HG03280 (cell line): ENCODE measurements around the gene ARID2.
A peak's percentile ranks its signal among the peaks of the same experiment; 100 is the strongest.

Experiments used
- ATAC-seq: cut with Tn5 transposase; IDR thresholded peaks from one replicate; pipeline ENCODE4 v1.9.1; 2021; ENCODE audit warnings: mild to moderate bottlenecking, moderate library complexity; ENCODE audit not compliant: unreplicated experiment

ARID2 gene, protein sequence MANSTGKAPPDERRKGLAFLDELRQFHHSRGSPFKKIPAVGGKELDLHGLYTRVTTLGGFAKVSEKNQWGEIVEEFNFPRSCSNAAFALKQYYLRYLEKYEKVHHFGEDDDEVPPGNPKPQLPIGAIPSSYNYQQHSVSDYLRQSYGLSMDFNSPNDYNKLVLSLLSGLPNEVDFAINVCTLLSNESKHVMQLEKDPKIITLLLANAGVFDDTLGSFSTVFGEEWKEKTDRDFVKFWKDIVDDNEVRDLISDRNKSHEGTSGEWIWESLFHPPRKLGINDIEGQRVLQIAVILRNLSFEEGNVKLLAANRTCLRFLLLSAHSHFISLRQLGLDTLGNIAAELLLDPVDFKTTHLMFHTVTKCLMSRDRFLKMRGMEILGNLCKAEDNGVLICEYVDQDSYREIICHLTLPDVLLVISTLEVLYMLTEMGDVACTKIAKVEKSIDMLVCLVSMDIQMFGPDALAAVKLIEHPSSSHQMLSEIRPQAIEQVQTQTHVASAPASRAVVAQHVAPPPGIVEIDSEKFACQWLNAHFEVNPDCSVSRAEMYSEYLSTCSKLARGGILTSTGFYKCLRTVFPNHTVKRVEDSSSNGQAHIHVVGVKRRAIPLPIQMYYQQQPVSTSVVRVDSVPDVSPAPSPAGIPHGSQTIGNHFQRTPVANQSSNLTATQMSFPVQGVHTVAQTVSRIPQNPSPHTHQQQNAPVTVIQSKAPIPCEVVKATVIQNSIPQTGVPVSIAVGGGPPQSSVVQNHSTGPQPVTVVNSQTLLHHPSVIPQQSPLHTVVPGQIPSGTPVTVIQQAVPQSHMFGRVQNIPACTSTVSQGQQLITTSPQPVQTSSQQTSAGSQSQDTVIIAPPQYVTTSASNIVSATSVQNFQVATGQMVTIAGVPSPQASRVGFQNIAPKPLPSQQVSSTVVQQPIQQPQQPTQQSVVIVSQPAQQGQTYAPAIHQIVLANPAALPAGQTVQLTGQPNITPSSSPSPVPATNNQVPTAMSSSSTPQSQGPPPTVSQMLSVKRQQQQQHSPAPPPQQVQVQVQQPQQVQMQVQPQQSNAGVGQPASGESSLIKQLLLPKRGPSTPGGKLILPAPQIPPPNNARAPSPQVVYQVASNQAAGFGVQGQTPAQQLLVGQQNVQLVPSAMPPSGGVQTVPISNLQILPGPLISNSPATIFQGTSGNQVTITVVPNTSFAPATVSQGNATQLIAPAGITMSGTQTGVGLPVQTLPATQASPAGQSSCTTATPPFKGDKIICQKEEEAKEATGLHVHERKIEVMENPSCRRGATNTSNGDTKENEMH (N-terminal part only)

DNA sequence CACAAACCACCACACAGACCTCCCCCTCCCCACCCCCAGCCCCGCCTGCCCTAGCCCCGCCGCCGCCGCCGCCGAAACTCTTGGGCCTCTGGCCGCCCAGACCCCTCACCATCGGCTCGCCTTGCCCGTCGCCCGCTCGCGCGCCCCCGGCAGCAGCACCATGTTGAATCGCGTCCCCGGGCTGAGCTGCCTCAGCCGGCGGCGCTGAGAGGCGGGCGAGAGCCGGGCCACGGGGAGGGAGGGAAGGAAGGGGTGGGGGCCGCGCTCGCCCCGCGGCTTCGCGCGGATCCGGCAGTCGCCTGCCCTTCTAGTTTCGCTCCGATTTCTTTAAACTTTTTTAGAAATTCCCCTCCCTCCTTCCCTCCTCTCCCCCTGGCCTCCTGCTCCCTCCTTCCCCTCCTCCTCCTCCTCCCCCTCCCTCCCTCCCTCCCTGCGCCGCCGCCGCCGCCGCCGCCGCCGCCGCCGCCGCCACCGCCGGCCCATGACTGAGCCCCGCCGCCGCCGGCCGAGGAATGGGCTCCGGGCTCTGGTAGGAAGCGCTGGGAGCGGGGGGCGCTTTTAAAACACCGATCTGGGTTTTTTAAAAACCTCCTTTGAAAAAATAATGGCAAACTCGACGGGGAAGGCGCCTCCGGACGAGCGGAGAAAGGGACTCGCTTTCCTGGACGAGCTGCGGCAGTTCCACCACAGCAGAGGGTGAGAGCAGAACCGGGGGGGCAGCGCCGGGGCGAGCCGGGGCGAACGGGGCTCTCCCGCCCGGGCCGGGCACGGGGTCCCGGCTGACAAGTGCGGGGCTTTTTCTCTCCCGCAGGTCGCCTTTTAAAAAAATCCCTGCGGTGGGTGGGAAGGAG, at the start of gene ARID2:
TSS of gene ARID2 (plus strand) at position 474 of the 851 bp plus-strand sequence. CDS start at position 605, 131 bp downstream.
- ATAC-seq, result peak; percentile 11

DNA sequence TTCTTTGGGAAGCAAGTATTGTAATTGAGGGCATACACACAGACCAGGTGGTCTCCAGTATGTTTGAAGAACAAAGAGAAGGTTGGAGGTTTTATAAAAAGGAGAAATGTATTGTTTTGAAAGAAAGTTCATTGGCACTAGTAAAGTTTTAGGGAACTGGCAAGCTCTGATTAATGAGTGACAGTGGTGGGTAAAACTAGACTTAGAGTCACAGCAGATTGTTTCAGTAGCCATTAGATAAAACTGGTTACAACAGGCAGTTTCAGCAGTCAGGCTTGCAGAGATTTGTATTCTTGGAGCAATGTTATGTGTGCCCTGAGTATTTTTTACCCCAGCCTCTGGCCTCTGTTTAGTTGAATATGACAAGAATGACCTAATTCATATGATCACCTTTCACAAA, 49.1 kb upstream of the ARID2 start:
- ATAC-seq, result no peak

GRCh38 chr12:45681465-45681864, 48.0 kb upstream of the ARID2 start:
- no peak for ATAC-seq

GRCh38 chr12:45685680-45686079, 43.8 kb upstream of the ARID2 start:
- ATAC-seq, result no peak

GRCh38 chr12:45687081-45688015, 42.2 kb upstream of the ARID2 start:
- ATAC-seq, result no peak

DNA sequence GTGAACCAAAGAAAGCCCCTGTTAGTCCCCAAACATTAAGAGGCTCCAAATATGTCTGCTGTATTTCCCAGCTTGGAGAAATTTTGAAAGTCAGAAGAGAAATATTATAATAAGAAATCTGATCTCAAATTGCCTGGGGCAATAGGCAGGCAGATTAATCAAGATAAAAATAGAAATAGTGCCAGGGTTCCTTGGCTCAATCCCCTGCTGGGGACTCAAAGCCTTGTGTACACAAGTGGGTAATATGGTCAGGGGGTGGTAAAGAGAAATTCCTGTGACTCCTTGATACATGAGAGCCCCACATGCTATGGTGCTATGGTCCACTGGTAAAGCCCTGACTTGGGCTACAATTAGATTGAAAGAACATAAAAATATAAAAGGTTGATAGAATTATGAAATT, 41.3 kb upstream of the ARID2 start:
- ATAC-seq, result no peak

DNA sequence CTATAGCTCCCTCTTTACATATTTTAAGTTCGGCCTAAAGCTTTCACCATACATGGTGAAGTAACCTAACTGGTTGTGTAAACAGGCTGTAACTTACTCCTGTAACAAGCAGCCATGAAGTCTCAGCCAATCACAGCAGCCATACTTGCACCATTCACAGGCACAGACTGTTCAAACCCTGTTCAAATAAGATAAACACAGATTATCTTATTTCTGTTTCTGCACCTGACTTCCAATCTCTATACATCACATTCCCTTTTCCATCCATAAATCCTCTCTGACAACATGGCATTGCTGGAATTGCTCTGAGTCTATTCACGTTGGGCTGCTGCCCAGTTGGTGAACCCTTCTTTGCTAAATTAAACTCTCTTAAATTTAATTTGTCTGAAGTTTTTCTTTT, 34.5 kb upstream of the ARID2 start:
- no peak for ATAC-seq

GRCh38 chr12:45695606-45696005, 33.9 kb upstream of the ARID2 start:
- ATAC-seq, result no peak

DNA sequence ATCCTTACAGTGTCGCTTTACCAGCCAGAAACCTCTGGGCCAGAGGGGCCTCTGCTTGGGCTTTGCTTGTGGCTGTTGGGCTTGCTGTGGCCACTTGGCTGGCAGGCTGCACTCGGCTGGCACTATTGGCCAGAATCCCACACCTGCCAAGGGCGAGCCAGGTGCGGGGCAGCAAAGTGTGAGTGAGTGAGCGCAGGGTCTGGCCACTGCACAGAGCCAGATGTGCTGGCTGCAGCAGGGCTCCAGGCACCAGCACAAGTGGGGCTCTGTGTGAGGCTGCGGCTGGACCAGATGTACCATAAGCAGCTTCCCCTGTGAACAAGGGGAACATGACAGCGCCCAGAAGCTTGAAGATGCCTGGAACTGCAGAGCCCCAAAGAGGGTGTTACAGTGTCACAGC, 33.5 kb upstream of the ARID2 start:
- no peak for ATAC-seq

DNA sequence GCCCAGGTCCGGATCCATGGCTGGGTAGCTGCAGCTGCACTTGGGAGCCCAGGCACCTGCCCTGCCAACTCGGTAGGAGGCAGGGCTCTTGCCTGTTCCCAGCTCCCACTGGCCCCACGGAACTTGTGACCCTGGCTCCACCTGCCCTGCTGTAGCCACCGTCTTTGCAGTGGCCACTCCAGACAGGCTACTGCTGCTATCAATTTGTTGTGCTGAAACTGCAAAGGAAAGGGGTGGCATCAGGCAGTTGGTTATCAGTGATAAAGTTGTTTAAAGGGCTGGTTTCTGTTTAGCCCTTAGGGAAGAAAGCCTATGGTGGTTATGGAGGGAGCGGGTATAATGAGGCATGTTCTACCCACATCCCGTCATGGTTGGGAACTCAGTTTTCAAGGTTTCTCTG, 32.1 kb upstream of the ARID2 start:
- ATAC-seq, result no peak

GRCh38 chr12:45701296-45701695, 28.2 kb upstream of the ARID2 start:
- no peak for ATAC-seq

- no peak for ATAC-seq
These were observed 25.6 kb upstream of the ARID2 start for GRCh38 chr12:45703942-45704341.

DNA sequence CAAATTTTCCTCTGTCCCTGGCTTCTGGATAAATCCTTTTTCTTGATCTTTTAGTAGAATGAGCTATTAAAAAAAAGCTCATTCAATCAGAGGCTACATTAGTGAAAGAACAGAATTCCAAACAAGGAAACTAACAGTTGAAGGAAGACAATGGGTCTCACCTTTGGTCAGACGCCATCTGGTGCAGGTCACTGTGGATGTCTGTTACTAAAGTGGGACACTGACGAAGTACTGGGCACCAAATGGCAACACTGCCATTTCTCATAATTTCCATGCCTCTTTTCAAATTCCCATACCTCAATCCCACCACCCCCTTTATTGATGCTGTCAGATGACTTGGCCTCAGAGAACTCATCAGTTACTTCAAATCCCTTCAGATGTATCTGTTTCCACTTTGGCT, 24.5 kb upstream of the ARID2 start:
- no peak for ATAC-seq

DNA sequence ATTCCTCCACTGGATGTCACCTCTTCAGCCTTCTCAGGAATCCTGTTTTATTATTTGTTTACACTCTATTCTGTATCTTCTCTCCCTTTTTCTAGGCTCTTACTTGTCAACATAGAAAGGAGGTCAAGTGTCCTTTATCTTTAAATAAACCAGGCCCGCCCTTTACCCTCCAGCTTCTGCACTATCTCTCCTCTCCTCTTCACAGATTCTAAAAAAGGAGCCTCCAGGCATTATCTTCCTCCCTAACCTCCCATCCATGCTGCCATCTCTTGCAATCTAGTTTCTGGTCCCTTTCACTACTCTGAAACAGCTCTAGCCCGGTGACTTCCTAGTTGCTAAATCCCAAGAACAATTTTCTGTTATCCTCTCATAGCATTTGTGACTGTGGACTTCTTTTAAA, 24.1 kb upstream of the ARID2 start:
- no peak for ATAC-seq

GRCh38 chr12:45707241-45707857, 22.2 kb upstream of the ARID2 start:
- no peak for ATAC-seq

GRCh38 chr12:45708363-45708762, 21.1 kb upstream of the ARID2 start:
- no peak for ATAC-seq

GRCh38 chr12:45708901-45709300, 20.6 kb upstream of the ARID2 start:
- ATAC-seq, result no peak

DNA sequence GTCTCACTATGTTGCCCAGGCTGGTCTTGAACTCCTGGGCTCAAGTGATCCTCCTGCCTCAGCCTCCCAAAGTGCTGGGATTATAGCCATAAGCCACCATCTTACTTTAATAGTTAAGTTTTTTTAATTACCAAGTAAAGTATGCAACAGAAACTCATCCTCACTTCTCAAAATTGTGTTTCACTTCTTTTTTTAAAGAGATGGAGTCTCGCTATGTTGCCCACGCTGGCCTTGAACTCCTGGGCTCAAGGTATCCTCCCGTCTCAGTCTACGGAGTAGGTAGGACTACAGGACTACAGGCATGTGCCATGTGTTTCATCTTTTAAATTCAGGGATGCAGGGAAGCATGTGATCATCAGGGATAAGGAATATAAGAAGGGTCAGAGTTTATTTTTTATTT, 17.2 kb upstream of the ARID2 start:
- ATAC-seq, result no peak

- ATAC-seq, result no peak
These were observed 16.4 kb upstream of the ARID2 start for GRCh38 chr12:45713078-45713477.
